NOMO-1 (cell line): ENCODE measurements around the gene LEF1.

Source experiments
- DNase-seq, 2 experiments: peaks; one replicate each; lab custom pipeline; 2025; ENCODE audit not compliant: unreplicated experiment in 2 of 2; lab: John Stamatoyannopoulos, UW

LEF1 gene

GRCh38 chr4:108005807-108006206, 162.9 kb downstream of the LEF1 start:
- DNase-seq = no peak

- DNase-seq = no peak
Measured at GRCh38 chr4:108004646-108005045, 164.1 kb downstream of the LEF1 start.

- no peak for DNase-seq
Measured at GRCh38 chr4:108003982-108004515, 164.7 kb downstream of the LEF1 start.

- DNase-seq = no peak
Measured at GRCh38 chr4:108001540-108002135, 167.1 kb downstream of the LEF1 start.

GRCh38 chr4:107999932-108000539, 168.7 kb downstream of the LEF1 start:
- peak in 1 of 2 experiments; percentile 79 for DNase-seq

GRCh38 chr4:107997794-107998193, 170.9 kb downstream of the LEF1 start:
- no peak for DNase-seq
